H1 (cell line): ENCODE results near the gene IQCN. TPM values are rescaled to one million over a fixed set of nuclear protein-coding genes. Genes with fewer than 3 reads are reported as not detected.

Experiments
- CTCF ChIA-PET: fragments of 300-600 bp; sonication (Branson Sonifier 250); formaldehyde crosslinking; loops from one replicate; lab custom pipeline; 2021; ENCODE audit not compliant: partially characterized antibody; lab: Charles Lee
- POLR2A ChIA-PET: fragments of 300-600 bp; sonication (Branson Sonifier 250); formaldehyde crosslinking; loops from one replicate; lab custom pipeline; 2021; ENCODE audit warnings: inconsistent platforms; ENCODE audit not compliant: partially characterized antibody; lab: Charles Lee
- DNase-seq, 2 experiments: peaks; one replicate each; pipeline versions ENCODE4 v3.0.0 to v3.0.0-alpha.2; 2010 to 2022; ENCODE audit warnings: low spot score in 2 of 2, low read depth in 1 of 2, mixed read lengths in 1 of 2
- FAIRE-seq: peaks from 2 replicates; lab custom pipeline; 2011; peaks lifted over from hg19 to GRCh38; lab: Jason Lieb, UNC
- H2AFZ ChIP-seq: 2 replicates; pipeline ENCODE4 v1.8.1; 2012; ENCODE audit warnings: low read length, inconsistent platforms
- H2AK5ac ChIP-seq: 2 replicates; pipeline ENCODE4 v1.6.1; 2013; ENCODE audit warnings: low read depth, low read length
- H2BK120ac ChIP-seq: replicated peaks from 2 replicates; pipeline ENCODE3; 2013; ENCODE audit warnings: low read depth, low read length, inconsistent platforms
- H2BK12ac ChIP-seq: 2 replicates; pipeline ENCODE4 v1.6.1; 2013; ENCODE audit warnings: low read depth, low read length
- H2BK15ac ChIP-seq: 2 replicates; pipeline ENCODE4 v1.6.1; 2013; ENCODE audit warnings: low read length
- H2BK20ac ChIP-seq: 2 replicates; pipeline ENCODE4 v1.6.1; 2013; ENCODE audit warnings: low read length
- H2BK5ac ChIP-seq: 2 replicates; pipeline ENCODE4 v1.6.1; 2013; ENCODE audit warnings: low read depth, low read length
- H3K14ac ChIP-seq: 2 replicates; pipeline ENCODE4 v1.6.1; 2013; ENCODE audit warnings: inconsistent platforms; ENCODE audit not compliant: insufficient read length
- H3K18ac ChIP-seq: 2 replicates; pipeline ENCODE4 v1.6.1; 2013; ENCODE audit warnings: low read length; ENCODE audit errors: extremely low read depth
- H3K23ac ChIP-seq: 2 replicates; pipeline ENCODE4 v1.6.1; 2013; ENCODE audit warnings: inconsistent platforms; ENCODE audit not compliant: insufficient read length
- H3K23me2 ChIP-seq: 2 replicates; pipeline ENCODE4 v1.6.1; 2013; ENCODE audit warnings: low read depth, low read length
- H3K27ac ChIP-seq: 2 replicates; pipeline ENCODE4 v1.6.1; 2011; ENCODE audit warnings: low read depth, low read length, inconsistent platforms
- H3K27me3 ChIP-seq, 4 experiments: replicated peaks in 1 of 4; 1 replicate in 1 of 4; 2 replicates in 3 of 4; pipeline versions ENCODE4 v1.6.1 to v1.8.1; 2011 to 2013; ENCODE audit warnings: low read length in 3 of 4, mild to moderate bottlenecking in 3 of 4, inconsistent platforms in 2 of 4, mixed read lengths in 2 of 4, moderate library complexity in 1 of 4; ENCODE audit not compliant: control insufficient read depth in 3 of 4, insufficient read depth in 3 of 4; ENCODE audit errors: extremely low read depth in 1 of 4
- H3K36me3 ChIP-seq, 4 experiments: 2 replicates each; pipeline versions ENCODE4 v1.6.1 to v1.8.1; 2011 to 2013; ENCODE audit warnings: mild to moderate bottlenecking in 4 of 4, low read length in 3 of 4, moderate library complexity in 2 of 4, control low read depth in 1 of 4, inconsistent platforms in 1 of 4; ENCODE audit not compliant: insufficient read depth in 4 of 4, control insufficient read depth in 2 of 4
- H3K4ac ChIP-seq: replicated peaks from 2 replicates; pipeline ENCODE3; 2013; ENCODE audit warnings: low read length, low read depth, mixed read lengths, inconsistent platforms; ENCODE audit not compliant: insufficient read length
- H3K4me1 ChIP-seq, 4 experiments: replicated peaks in 1 of 4; 1 replicate in 1 of 4; 2 replicates in 3 of 4; pipeline versions ENCODE4 v1.6.1 to v1.8.1; 2011 to 2013; ENCODE audit warnings: low read length in 3 of 4, inconsistent platforms in 2 of 4, mixed read lengths in 1 of 4; ENCODE audit not compliant: insufficient read depth in 4 of 4, control insufficient read depth in 3 of 4
- H3K4me2 ChIP-seq, 2 experiments: 2 replicates each; pipeline versions ENCODE4 v1.6.1 to v1.8.1; 2011 to 2013; ENCODE audit warnings: low read depth in 2 of 2, low read length in 2 of 2, control low read depth in 1 of 2, inconsistent platforms in 1 of 2, mild to moderate bottlenecking in 1 of 2; ENCODE audit not compliant: insufficient read depth in 1 of 2
- H3K4me3 ChIP-seq, 4 experiments: fragments of 200-600, 300-600 bp in 1 of 4; sonication (generic), shearing (Covaris generic), sonication (Bioruptor Twin) in 1 of 4; 2 replicates each; pipeline versions ENCODE4 v1.5.1 to v1.8.1; 2011 to 2016; ENCODE audit warnings: low read length in 4 of 4, low read depth in 3 of 4, control low read depth in 2 of 4, inconsistent platforms in 2 of 4, mild to moderate bottlenecking in 2 of 4, mixed read lengths in 1 of 4, moderate library complexity in 1 of 4; ENCODE audit not compliant: insufficient read depth in 2 of 4; ENCODE audit errors: extremely low read depth in 1 of 4
- H3K56ac ChIP-seq: replicated peaks from 2 replicates; pipeline ENCODE3; 2013; ENCODE audit warnings: low read depth, mild to moderate bottlenecking, mixed read lengths, low read length, inconsistent platforms; ENCODE audit not compliant: insufficient read length
- H3K79me1 ChIP-seq: 2 replicates; pipeline ENCODE4 v1.6.1; 2013; ENCODE audit warnings: low read depth, low read length, control low read depth
- H3K79me2 ChIP-seq, 2 experiments: 2 replicates each; pipeline versions ENCODE4 v1.6.1 to v1.8.1; 2012 to 2013; ENCODE audit warnings: low read length in 2 of 2, mild to moderate bottlenecking in 2 of 2, inconsistent platforms in 1 of 2; ENCODE audit not compliant: insufficient read depth in 2 of 2, control insufficient read depth in 1 of 2
- H3K9ac ChIP-seq, 4 experiments: replicated peaks in 1 of 4; 1 replicate in 1 of 4; 2 replicates in 3 of 4; pipeline versions ENCODE4 v1.6.1 to v1.8.1; 2011 to 2013; ENCODE audit warnings: low read depth in 3 of 4, low read length in 3 of 4, control low read depth in 2 of 4, mild to moderate bottlenecking in 2 of 4, moderate library complexity in 2 of 4, inconsistent platforms in 1 of 4; ENCODE audit errors: extremely low read depth in 1 of 4
- H3K9me3 ChIP-seq, 2 experiments: 2 replicates each; pipeline versions ENCODE4 v1.6.1 to v1.8.1; 2012 to 2013; ENCODE audit warnings: mild to moderate bottlenecking in 2 of 2, moderate library complexity in 2 of 2, control low read depth in 1 of 2, inconsistent platforms in 1 of 2, low read depth in 1 of 2, low read length in 1 of 2, mixed read lengths in 1 of 2; ENCODE audit not compliant: insufficient read depth in 2 of 2
- H4K20me1 ChIP-seq, 2 experiments: replicated peaks in 1 of 2; 2 replicates each; pipeline versions ENCODE3 to v1.8.1; 2011 to 2013; ENCODE audit warnings: inconsistent platforms in 2 of 2, low read length in 2 of 2, mild to moderate bottlenecking in 1 of 2; ENCODE audit not compliant: insufficient read depth in 2 of 2, control insufficient read depth in 1 of 2
- H4K5ac ChIP-seq: 2 replicates; pipeline ENCODE4 v1.6.1; 2013; ENCODE audit warnings: low read length, low read depth, mixed read lengths, inconsistent platforms; ENCODE audit not compliant: insufficient read length
- H4K8ac ChIP-seq: 2 replicates; pipeline ENCODE4 v1.8.0; 2013; ENCODE audit warnings: mild to moderate bottlenecking, moderate library complexity, low read length, inconsistent platforms; ENCODE audit not compliant: insufficient read depth; ENCODE audit errors: extremely low read depth
- H4K91ac ChIP-seq: replicated peaks from 2 replicates; pipeline ENCODE3; 2013; ENCODE audit warnings: low read length, mixed read lengths, inconsistent platforms; ENCODE audit not compliant: insufficient read length
- MAFK ChIP-seq: IDR thresholded peaks from 2 replicates; pipeline ENCODE4 v1.6.1; 2012; ENCODE audit warnings: low read depth, mild to moderate bottlenecking, improper control_type of control experiment, low read length
- WGBS, 2 experiments: shearing (Covaris generic) in 1 of 2; methylation state at CpG; one replicate each; pipeline versions ENCODE4 v1.1.6 to v1.1.7; 2013 to 2015; ENCODE audit warnings: low lambda C conversion rate in 2 of 2, mixed read lengths in 2 of 2, inconsistent platforms in 1 of 2, low coverage in 1 of 2, missing lambda C conversion rate in 1 of 2; ENCODE audit not compliant: insufficient replicate concordance in 2 of 2, insufficient coverage in 1 of 2, insufficient read length in 1 of 2; ENCODE audit errors: extremely low coverage in 1 of 2, missing lambda C conversion rate in 1 of 2; 5-methylcytosine and 5-hydroxymethylcytosine counted together
- polyA plus RNA-seq, 7 experiments: library from polyadenylated mRNA; depleted of rRNA in 3 of 7; stranded (reverse) in 5 of 7; unstranded in 2 of 7; fragments of >200 nt in 5 of 7; fragments of 200-250 nt in 2 of 7; gene quantifications; 1 replicate in 5 of 7; 2 replicates in 1 of 7; 4 replicates in 1 of 7; pipeline versions ENCODE4 v1.2.1 to v1.2.3, GENCODE V29; 2011 to 2013; ENCODE audit warnings: missing spikeins in 2 of 7, mixed read lengths in 2 of 7
- total RNA-seq: library from RNA; stranded (reverse); fragmentation: NEBNext Ultra II Directional; extraction: Animal tissue kit (Norgen Biotek cat#: 25700); gene quantifications from 2 replicates; pipeline ENCODE4 v1.2.1, GENCODE V29; 2021
- TF ChIP-seq, protein P1 (sequence below): IDR thresholded peaks from 2 replicates; pipeline ENCODE4 v1.6.1; 2012; ENCODE audit warnings: low read length, inconsistent platforms

The IQCN gene
- total and polyA plus RNA-seq, 2 of the 8 experiments (the other 6 are each of a cell fraction or from before 2014, with no cell fraction given): 0.36 to 1.0 TPM

DNA sequence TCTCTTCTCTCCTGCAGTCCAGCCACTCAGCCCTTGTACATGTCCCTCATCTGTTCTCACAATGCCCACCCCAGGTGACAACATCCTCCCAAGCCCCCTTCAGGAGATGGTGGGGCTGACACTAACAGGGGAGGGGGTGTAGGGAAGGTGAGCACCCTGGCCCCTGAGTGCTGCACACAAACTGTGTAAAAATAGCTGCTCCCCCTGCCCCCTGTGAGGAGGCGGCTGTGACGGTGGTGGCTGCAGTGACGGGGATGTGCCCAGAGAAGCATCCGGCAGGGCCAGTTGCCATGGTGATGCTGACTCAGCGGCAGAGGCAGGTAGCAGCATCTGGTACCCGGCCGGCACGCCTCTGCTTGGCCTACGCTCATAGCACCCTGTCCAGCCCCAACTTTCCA lies 20.2 kb upstream of the IQCN start:
- Histone ChIP-seq H4K91ac (no peak overlapping the region), H2BK15ac (peak overlapping the region; percentile 47; the same call in 1 of the 2 replicates), H2AK5ac (peak overlapping the region; percentile 96; the same call in 1 of the 2 replicates), H3K79me1 (no peaks in the 10 kb centered on the region), H2BK20ac (0 out of 2 replicates have a peak overlapping the region, but pooled peaks have one; percentile 6), H3K18ac (no peak overlapping the region), H2BK120ac (no peak overlapping the region), H2BK12ac (peak overlapping the region; percentile 72), H3K56ac (peak overlapping the region; percentile 70), H3K4me2 (peak overlapping the region; percentile 75 to 78; a peak in 3 of 4 replicates), H4K8ac (no peak overlapping the region), H4K5ac (no peak overlapping the region), H2AFZ (no peak overlapping the region), H3K4me3 (no peak overlapping the region), H3K4ac (no peak overlapping the region), H3K4me1 (peaks cover 0 to 27% (median 23%) of the 10 kb centered on the region in 4 experiments; a peak in 6 of 7 replicates), H3K14ac (no peak overlapping the region), H3K27ac (no peak overlapping the region), H3K27me3 (no peaks in the 10 kb centered on the region), H3K9ac (no peak overlapping the region), H4K20me1 (peaks cover 0 to 8% of the 10 kb centered on the region in 2 experiments), H3K9me3 (no peaks in the 10 kb centered on the region), H3K36me3 (no peaks in the 10 kb centered on the region; a peak in 1 of 8 replicates), H3K23me2 (peaks cover 24% of the 10 kb centered on the region), H3K23ac (no peak overlapping the region), H2BK5ac (no peak overlapping the region), H3K79me2 (no peaks in the 10 kb centered on the region)
- WGBS, 2 experiments: 69% methylated on average over 9 of the region's 9 CpGs; no CpG with 5 or more reads in 1 of the 2 experiments
- DNase-seq (no peak), FAIRE-seq (no peak)
- peak; percentile 88; the same call in 1 of the 2 replicates for TF ChIP-seq MAFK
- TF ChIP-seq, protein P1, sequence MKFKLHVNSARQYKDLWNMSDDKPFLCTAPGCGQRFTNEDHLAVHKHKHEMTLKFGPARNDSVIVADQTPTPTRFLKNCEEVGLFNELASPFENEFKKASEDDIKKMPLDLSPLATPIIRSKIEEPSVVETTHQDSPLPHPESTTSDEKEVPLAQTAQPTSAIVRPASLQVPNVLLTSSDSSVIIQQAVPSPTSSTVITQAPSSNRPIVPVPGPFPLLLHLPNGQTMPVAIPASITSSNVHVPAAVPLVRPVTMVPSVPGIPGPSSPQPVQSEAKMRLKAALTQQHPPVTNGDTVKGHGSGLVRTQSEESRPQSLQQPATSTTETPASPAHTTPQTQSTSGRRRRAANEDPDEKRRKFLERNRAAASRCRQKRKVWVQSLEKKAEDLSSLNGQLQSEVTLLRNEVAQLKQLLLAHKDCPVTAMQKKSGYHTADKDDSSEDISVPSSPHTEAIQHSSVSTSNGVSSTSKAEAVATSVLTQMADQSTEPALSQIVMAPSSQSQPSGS: no peak
- ChIA-PET POLR2A (interaction anchor here (0.6 to 6.2 kb wide), 5 partner anchors 9 to 45 kb away, joined by 3 to 237 read pairs (median 7); partner anchors contain the start of gene JUND), CTCF (interaction anchor here (0.8 to 3.5 kb wide), 2 partner anchors 14 to 27 kb away, joined by 3 to 52 read pairs; partner anchors contain the start of gene JUND)
